ENCODE measurements around the gene FRMD3. TPM values are rescaled to one million over a fixed set of nuclear protein-coding genes. Genes with fewer than 3 reads are reported as not detected.

The FRMD3 gene
- total and polyA plus RNA-seq, 10 donors: 0.82 to 45.8 (median 18.9) TPM

- Histone ChIP-seq H3K4me3 (no peak overlapping the region), H3K9me3 (no peaks in the 10 kb centered on the region), H3K27ac (peak overlapping the region in 6 of 8 donors; percentile 31 to 69 (median 50)), H3K36me3 (no peaks in the 10 kb centered on the region), H3K4me1 (peaks cover 0 to 17% (median 8%) of the 10 kb centered on the region in 6 donors), H3K27me3 (replicated peaks in 1 of 7) (no peaks in the 10 kb centered on the region)
- intact Hi-C loops (cut with DNase I; ENCODE audit: low total_unique reads): loop anchor here (10.0 kb wide), 1 partner anchor 59 kb away; no protein-coding TSS in a partner anchor
- peak in 2 of 3 donors; percentile 74 to 78 for TF ChIP-seq POLR2AphosphoS5 (IDR thresholded peaks at IDR 0.05)
- no peak for TF ChIP-seq POLR2A (IDR thresholded peaks at IDR 0.05)
- DNase-seq: peak; percentile 78
- 67 to 75% (median 69%) methylated on average over 6 of the region's 6 CpGs for WGBS, 5 donors
Observed at GRCh38 chr9:83503866-83504265, 34.3 kb downstream of the FRMD3 start.

DNA sequence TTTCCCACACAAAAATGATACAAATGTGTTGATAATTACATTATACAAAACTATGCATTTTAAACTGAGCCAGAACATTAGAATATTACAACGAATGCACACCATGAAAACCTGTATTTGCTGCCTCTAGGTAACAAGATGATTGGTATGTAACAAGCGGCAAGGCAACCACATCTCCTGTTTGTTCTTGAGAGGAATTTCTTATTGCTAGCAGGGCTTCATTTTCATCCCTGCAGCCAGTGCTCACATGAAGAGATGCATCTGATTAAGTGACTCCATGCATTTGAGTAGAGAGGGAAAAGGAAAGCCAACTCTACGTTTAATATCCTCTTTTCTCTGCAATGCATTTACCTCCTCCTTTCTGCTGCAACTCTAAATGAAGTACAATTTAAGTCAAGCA is 36.6 kb downstream of the FRMD3 start:
- H3K27me3 ChIP-seq (replicated peaks in 1 of 7): no peaks in the 10 kb centered on the region
- peaks cover 0 to 6% (median 0%) of the 10 kb centered on the region in 6 donors for H3K4me1 ChIP-seq
- H3K4me3 ChIP-seq: no peak overlapping the region
- H3K9me3 ChIP-seq: no peaks in the 10 kb centered on the region
- DNase-seq: no peak
- no peak overlapping the region for H3K27ac ChIP-seq
- H3K36me3 ChIP-seq: no peaks in the 10 kb centered on the region
- 77 to 81% (median 79%) methylated on average over 3 of the region's 3 CpGs for WGBS, 5 donors
- TF ChIP-seq CTCF (IDR thresholded peaks at IDR 0.05 in 8 of 11, conservative IDR thresholded peaks at IDR 0.05 in 3 of 11): no peak
- no peak for TF ChIP-seq POLR2A (IDR thresholded peaks at IDR 0.05)
- no peak for TF ChIP-seq POLR2AphosphoS5 (IDR thresholded peaks at IDR 0.05)
- intact Hi-C loops (cut with DNase I; ENCODE audit: low total_unique reads): loop anchor here (10.0 kb wide), 1 partner anchor 57 kb away; no protein-coding TSS in a partner anchor

GRCh38 chr9:83497441-83497840 is 40.8 kb downstream of the FRMD3 start:
- WGBS, 5 donors: 89 to 98% (median 94%) methylated on average over 3 of the region's 3 CpGs
- TF ChIP-seq CTCF (IDR thresholded peaks at IDR 0.05 in 8 of 11, conservative IDR thresholded peaks at IDR 0.05 in 3 of 11) (no peak), POLR2AphosphoS5 (IDR thresholded peaks at IDR 0.05) (no peak)
- Histone ChIP-seq H3K36me3 (no peaks in the 10 kb centered on the region), H3K4me1 (peaks cover 0 to 2% (median 0%) of the 10 kb centered on the region in 6 donors), H3K27me3 (replicated peaks in 1 of 7) (no peaks in the 10 kb centered on the region), H3K9me3 (no peaks in the 10 kb centered on the region), H3K27ac (no peak overlapping the region), H3K4me3 (no peak overlapping the region)
- intact Hi-C loops (cut with DNase I; ENCODE audit: low total_unique reads): no loop called here
- no peak for DNase-seq

GRCh38 chr9:83491995-83492394 is 46.2 kb downstream of the FRMD3 start:
- H3K27me3 ChIP-seq (replicated peaks in 1 of 7): no peaks in the 10 kb centered on the region
- DNase-seq: no peak
- 67 to 84% (median 73%) methylated on average over 3 of the region's 3 CpGs for WGBS, 5 donors
- H3K4me1 ChIP-seq: peaks cover 0 to 15% (median 0%) of the 10 kb centered on the region in 6 donors
- no peaks in the 10 kb centered on the region for H3K36me3 ChIP-seq
- intact Hi-C loops (cut with DNase I; ENCODE audit: low total_unique reads): no loop called here
- no peaks in the 10 kb centered on the region for H3K9me3 ChIP-seq
- TF ChIP-seq CTCF (IDR thresholded peaks at IDR 0.05 in 8 of 11, conservative IDR thresholded peaks at IDR 0.05 in 3 of 11) (no peak), POLR2AphosphoS5 (IDR thresholded peaks at IDR 0.05) (no peak), POLR2A (IDR thresholded peaks at IDR 0.05) (no peak)
- no peak overlapping the region for H3K27ac ChIP-seq
- H3K4me3 ChIP-seq: no peak overlapping the region

- Histone ChIP-seq H3K36me3 (no peaks in the 10 kb centered on the region), H3K27ac (no peak overlapping the region), H3K27me3 (replicated peaks in 1 of 7) (no peaks in the 10 kb centered on the region), H3K4me3 (no peak overlapping the region), H3K9me3 (no peaks in the 10 kb centered on the region), H3K4me1 (peaks cover 0 to 15% (median 0%) of the 10 kb centered on the region in 6 donors)
- intact Hi-C loops (cut with DNase I; ENCODE audit: low total_unique reads): no loop called here
- TF ChIP-seq CTCF (IDR thresholded peaks at IDR 0.05 in 8 of 11, conservative IDR thresholded peaks at IDR 0.05 in 3 of 11) (no peak), POLR2AphosphoS5 (IDR thresholded peaks at IDR 0.05) (no peak), POLR2A (IDR thresholded peaks at IDR 0.05) (no peak)
- WGBS, 5 donors: 39 to 73% (median 40%) methylated on average over 3 of the region's 3 CpGs
- no peak for DNase-seq
Observed at GRCh38 chr9:83491413-83491812, 46.8 kb downstream of the FRMD3 start.
